ENCODE measurements around the gene NOL3. TPM values are rescaled to one million over a fixed set of nuclear protein-coding genes. Genes with fewer than 3 reads are reported as not detected.

Gene NOL3
- total RNA-seq, 1 experiment from 2014 or later: 49.8 TPM

GRCh38 chr16:67162506-67163163, 7.7 kb upstream of the NOL3 start:
- DNase-seq (ENCODE audit: unreplicated experiment): no peak
- BruUV-seq (replicated peaks): no TSS peak
- Mint-ChIP-seq H3K27ac (ENCODE audit: low read depth, unreplicated experiment) (no peak overlapping the region), H3K4me1 (ENCODE audit: insufficient read depth, unreplicated experiment) (peaks cover 9% of the 10 kb centered on the region), H3K9me3 (ENCODE audit: unreplicated experiment) (no peaks in the 10 kb centered on the region), H3K4me3 (ENCODE audit: unreplicated experiment) (no peak overlapping the region), H3K36me3 (ENCODE audit: insufficient read depth, unreplicated experiment) (peaks cover 12% of the 10 kb centered on the region), H3K27me3 (ENCODE audit: insufficient read depth, unreplicated experiment) (no peaks in the 10 kb centered on the region)
- ChIA-PET CTCF (interaction anchor here (0.5 to 1.3 kb wide), 6 partner anchors 10 to 406 kb away, joined by 3 to 8 read pairs (median 3); no protein-coding TSS in a partner anchor), POLR2A (interaction anchor here (0.8 to 4.6 kb wide), 3 partner anchors 13 to 22 kb away, joined by 3 to 94 read pairs (median 4); partner anchors contain the start of gene MATCAP1)
- TF ChIP-seq, protein P1, sequence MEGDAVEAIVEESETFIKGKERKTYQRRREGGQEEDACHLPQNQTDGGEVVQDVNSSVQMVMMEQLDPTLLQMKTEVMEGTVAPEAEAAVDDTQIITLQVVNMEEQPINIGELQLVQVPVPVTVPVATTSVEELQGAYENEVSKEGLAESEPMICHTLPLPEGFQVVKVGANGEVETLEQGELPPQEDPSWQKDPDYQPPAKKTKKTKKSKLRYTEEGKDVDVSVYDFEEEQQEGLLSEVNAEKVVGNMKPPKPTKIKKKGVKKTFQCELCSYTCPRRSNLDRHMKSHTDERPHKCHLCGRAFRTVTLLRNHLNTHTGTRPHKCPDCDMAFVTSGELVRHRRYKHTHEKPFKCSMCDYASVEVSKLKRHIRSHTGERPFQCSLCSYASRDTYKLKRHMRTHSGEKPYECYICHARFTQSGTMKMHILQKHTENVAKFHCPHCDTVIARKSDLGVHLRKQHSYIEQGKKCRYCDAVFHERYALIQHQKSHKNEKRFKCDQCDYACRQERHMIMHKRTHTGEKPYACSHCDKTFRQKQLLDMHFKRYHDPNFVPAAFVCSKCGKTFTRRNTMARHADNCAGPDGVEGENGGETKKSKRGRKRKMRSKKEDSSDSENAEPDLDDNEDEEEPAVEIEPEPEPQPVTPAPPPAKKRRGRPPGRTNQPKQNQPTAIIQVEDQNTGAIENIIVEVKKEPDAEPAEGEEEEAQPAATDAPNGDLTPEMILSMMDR (IDR thresholded peaks at IDR 0.05; ENCODE audit: unreplicated experiment): no peak
- intact Hi-C loops (cut with micrococcal nuclease): no loop called here

DNA sequence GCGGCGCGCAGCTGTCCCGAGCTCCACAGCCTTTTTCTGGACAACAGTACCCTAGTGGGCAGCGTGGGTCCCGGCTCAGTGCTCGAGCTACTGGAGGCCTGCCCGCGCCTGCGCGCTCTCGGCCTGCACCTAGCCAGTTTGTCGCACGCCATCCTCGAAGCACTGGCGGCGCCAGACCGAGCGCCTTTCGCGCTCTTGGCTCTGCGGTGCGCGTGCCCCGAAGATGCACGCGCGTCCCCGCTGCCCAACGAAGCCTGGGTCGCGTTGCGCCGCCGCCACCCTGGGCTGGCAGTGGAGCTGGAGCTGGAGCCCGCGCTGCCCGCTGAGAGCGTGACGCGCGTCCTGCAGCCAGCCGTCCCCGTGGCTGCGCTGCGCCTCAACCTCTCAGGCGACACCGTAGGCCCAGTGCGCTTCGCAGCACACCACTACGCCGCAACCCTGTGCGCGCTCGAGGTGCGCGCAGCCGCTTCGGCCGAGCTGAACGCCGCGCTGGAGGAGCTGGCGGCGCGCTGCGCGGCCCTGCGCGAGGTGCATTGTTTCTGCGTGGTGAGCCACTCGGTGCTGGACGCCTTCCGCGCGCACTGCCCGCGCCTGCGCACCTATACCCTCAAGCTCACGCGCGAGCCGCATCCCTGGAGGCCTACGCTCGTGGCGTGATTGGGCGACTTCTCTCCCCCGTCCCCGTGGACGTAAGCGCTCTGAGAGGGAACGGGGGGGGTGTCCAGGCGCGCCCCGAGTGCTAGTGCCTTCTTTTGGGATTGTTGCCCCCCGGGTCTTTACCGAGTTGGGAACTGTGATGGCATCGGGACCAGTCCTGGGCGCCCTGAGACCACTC, 7.0 kb upstream of the NOL3 start:
- POLR2A ChIA-PET: interaction anchor here (0.8 to 4.6 kb wide), 3 partner anchors 12 to 21 kb away, joined by 3 to 94 read pairs (median 4); partner anchors contain the start of gene MATCAP1
- Mint-ChIP-seq H3K27me3 (ENCODE audit: insufficient read depth, unreplicated experiment) (no peaks in the 10 kb centered on the region), H3K4me3 (ENCODE audit: unreplicated experiment) (no peak overlapping the region), H3K4me1 (ENCODE audit: insufficient read depth, unreplicated experiment) (peaks cover 6% of the 10 kb centered on the region), H3K27ac (ENCODE audit: low read depth, unreplicated experiment) (no peak overlapping the region), H3K36me3 (ENCODE audit: insufficient read depth, unreplicated experiment) (peaks cover 12% of the 10 kb centered on the region), H3K9me3 (ENCODE audit: unreplicated experiment) (no peaks in the 10 kb centered on the region)
- TF ChIP-seq, protein P1 (IDR thresholded peaks at IDR 0.05; ENCODE audit: unreplicated experiment): no peak
- intact Hi-C loops (cut with micrococcal nuclease): no loop called here
- DNase-seq (ENCODE audit: unreplicated experiment): no peak
- no TSS peak for BruUV-seq (replicated peaks)
- CTCF ChIA-PET: interaction anchor here (0.5 to 1.3 kb wide), 4 partner anchors 9 to 405 kb away, joined by 3 to 8 read pairs (median 3); no protein-coding TSS in a partner anchor

GRCh38 chr16:67163999-67164558, 6.3 kb upstream of the NOL3 start:
- BruUV-seq (replicated peaks): no TSS peak
- no peak overlapping the region for H3K4me3 Mint-ChIP-seq (ENCODE audit: unreplicated experiment)
- no peak for DNase-seq (ENCODE audit: unreplicated experiment)
- ChIA-PET POLR2A (no interaction called here), CTCF (no interaction called here)
- peaks cover 12% of the 10 kb centered on the region for H3K36me3 Mint-ChIP-seq (ENCODE audit: insufficient read depth, unreplicated experiment)
- intact Hi-C loops (cut with micrococcal nuclease): no loop called here
- H3K27ac Mint-ChIP-seq (ENCODE audit: low read depth, unreplicated experiment): no peak overlapping the region
- no peaks in the 10 kb centered on the region for H3K27me3 Mint-ChIP-seq (ENCODE audit: insufficient read depth, unreplicated experiment)
- TF ChIP-seq, protein P1 (IDR thresholded peaks at IDR 0.05; ENCODE audit: unreplicated experiment): no peak
- no peaks in the 10 kb centered on the region for H3K4me1 Mint-ChIP-seq (ENCODE audit: insufficient read depth, unreplicated experiment)
- H3K9me3 Mint-ChIP-seq (ENCODE audit: unreplicated experiment): no peaks in the 10 kb centered on the region

DNA sequence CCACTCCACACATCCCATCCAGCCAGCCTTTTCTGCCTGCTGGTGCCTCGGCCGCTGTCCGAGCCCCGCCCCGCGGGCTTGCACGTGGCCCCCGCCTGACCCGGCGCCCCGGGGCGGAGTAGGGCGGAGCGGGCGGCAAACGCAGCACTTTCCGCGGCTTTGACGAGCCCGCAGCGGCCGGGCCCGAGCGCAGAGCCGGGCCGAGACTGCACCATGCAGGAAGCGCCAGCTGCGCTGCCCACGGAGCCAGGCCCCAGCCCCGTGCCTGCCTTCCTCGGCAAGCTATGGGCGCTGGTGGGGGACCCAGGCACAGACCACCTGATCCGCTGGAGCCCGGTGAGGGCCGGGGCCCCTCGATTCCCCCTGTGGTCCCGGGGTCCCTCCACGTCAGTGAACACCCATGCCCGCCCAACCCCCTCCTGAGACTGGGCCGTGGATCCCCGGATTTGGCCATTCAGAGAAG, 5.7 kb upstream of the NOL3 start, which contains the start of gene HSF4:
TSS of gene HSF4 (plus strand) at position 147 of the 463 bp plus-strand sequence. CDS start at position 214, 67 bp downstream.
- peaks cover 2% of the 10 kb centered on the region for H3K4me1 Mint-ChIP-seq (ENCODE audit: insufficient read depth, unreplicated experiment)
- DNase-seq (ENCODE audit: unreplicated experiment): no peak
- H3K27ac Mint-ChIP-seq (ENCODE audit: low read depth, unreplicated experiment): no peak within 1 kb of the TSS
- POLR2A ChIA-PET: no interaction called here
- peaks cover 12% of the 10 kb centered on the region for H3K36me3 Mint-ChIP-seq (ENCODE audit: insufficient read depth, unreplicated experiment)
- BruUV-seq (replicated peaks): no TSS peak
- CTCF ChIA-PET: interaction anchor here (0.5 to 0.6 kb wide), 2 partner anchors 28 to 36 kb away, joined by 3 to 5 read pairs; no protein-coding TSS in a partner anchor
- intact Hi-C loops (cut with micrococcal nuclease): no loop called here
- H3K9me3 Mint-ChIP-seq (ENCODE audit: unreplicated experiment): no peaks in the 10 kb centered on the region
- TF ChIP-seq, protein P1 (IDR thresholded peaks at IDR 0.05; ENCODE audit: unreplicated experiment): no peak
- no peaks in the 10 kb centered on the region for H3K27me3 Mint-ChIP-seq (ENCODE audit: insufficient read depth, unreplicated experiment)
- no peak within 1 kb of the TSS for H3K4me3 Mint-ChIP-seq (ENCODE audit: unreplicated experiment)
